HG02642 (cell line): Measurements from ENCODE around the gene ELFN2.
"Not testable (repeated sequence)": the region's sequence is repeated elsewhere in the genome, so short reads cannot be mapped to it uniquely, and the experiment has no call there.

Source experiments
- ATAC-seq: cut with Tn5 transposase; IDR thresholded peaks from one replicate; pipeline ENCODE4 v1.9.1; 2021; ENCODE audit warnings: mild to moderate bottlenecking; ENCODE audit not compliant: unreplicated experiment, poor library complexity

ELFN2 gene

GRCh38 chr22:37343348-37343747 is 83.9 kb downstream of the ELFN2 start:
- ATAC-seq = no peak

GRCh38 chr22:37342065-37342464 is 85.2 kb downstream of the ELFN2 start:
- ATAC-seq = no peak

GRCh38 chr22:37340331-37341262 is 86.7 kb downstream of the ELFN2 start:
- no peak for ATAC-seq

- ATAC-seq = no peak
These were observed 88.6 kb downstream of the ELFN2 start for GRCh38 chr22:37338539-37339246.

GRCh38 chr22:37337204-37337943 is 89.9 kb downstream of the ELFN2 start:
- ATAC-seq = no peak

GRCh38 chr22:37336579-37336978 is 90.7 kb downstream of the ELFN2 start:
- ATAC-seq = no peak

GRCh38 chr22:37335806-37336199 is 91.5 kb downstream of the ELFN2 start:
- no peak for ATAC-seq

GRCh38 chr22:37334859-37335805 is 92.1 kb downstream of the ELFN2 start:
- no peak for ATAC-seq

- no peak for ATAC-seq
These were observed 92.8 kb downstream of the ELFN2 start for GRCh38 chr22:37334461-37334858.

- ATAC-seq = no peak
These were observed 93.4 kb downstream of the ELFN2 start for GRCh38 chr22:37333724-37334460.

GRCh38 chr22:37331856-37332536 is 95.3 kb downstream of the ELFN2 start:
- ATAC-seq = no peak

GRCh38 chr22:37331034-37331428 is 96.2 kb downstream of the ELFN2 start:
- no peak for ATAC-seq

GRCh38 chr22:37330200-37331033 is 96.9 kb downstream of the ELFN2 start:
- no peak for ATAC-seq

- ATAC-seq = no peak
These were observed 97.8 kb downstream of the ELFN2 start for GRCh38 chr22:37329238-37330140.

- not testable (repeated sequence) for ATAC-seq
These were observed 98.6 kb downstream of the ELFN2 start for GRCh38 chr22:37328538-37329237.

- ATAC-seq = no peak
These were observed 99.3 kb downstream of the ELFN2 start for GRCh38 chr22:37328017-37328416.
